GM18498 (cell line): Measurements from ENCODE around the gene ZNHIT1.
A peak's percentile ranks its signal among the peaks of the same experiment; 100 is the strongest.
"Not testable (repeated sequence)": the region's sequence is repeated elsewhere in the genome, so short reads cannot be mapped to it uniquely, and the experiment has no call there.

Experiments used
- ATAC-seq: cut with Tn5 transposase; IDR thresholded peaks from one replicate; pipeline ENCODE4 v1.9.1; 2021; ENCODE audit warnings: mild to moderate bottlenecking, moderate library complexity; ENCODE audit not compliant: unreplicated experiment

Gene ZNHIT1

DNA sequence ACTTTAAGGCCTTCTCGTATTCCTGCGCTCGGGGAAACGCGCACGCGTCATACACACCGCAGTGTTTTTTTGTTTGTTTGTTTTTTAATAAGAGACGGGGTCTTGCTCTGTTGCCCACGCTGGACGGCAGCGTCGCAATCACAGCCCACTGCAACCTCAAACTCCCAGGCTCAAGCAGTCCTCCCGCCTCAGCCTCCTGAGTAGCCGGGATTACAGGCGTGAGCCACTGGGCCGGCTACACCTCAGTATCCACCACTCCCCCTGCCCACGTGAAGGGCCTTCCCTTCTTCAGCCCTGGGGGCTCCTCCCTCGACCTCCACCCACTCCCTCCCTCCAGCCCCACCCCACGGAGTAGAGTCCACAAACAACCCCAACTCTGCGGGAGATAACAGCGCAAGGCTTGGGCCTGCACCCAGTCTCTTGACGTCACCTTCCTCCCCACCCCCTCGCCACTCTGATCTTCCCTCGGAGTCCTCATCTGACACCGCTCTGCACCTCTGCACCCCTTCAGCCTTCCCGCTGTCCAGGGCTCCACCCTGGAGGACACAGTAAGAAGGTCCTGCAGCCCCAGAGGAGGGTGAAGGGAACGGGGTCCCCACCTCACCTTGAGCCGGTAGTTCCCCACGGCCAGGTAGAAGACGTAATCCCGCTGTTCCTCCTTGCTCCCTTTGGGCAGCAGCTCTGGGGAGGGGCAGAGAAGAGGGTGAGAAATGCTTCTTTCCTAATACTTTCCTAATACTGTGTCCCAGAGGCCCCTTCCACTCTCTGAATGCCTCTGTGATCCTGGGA, 22.5 kb downstream of the ZNHIT1 start:
- no peak for ATAC-seq

DNA sequence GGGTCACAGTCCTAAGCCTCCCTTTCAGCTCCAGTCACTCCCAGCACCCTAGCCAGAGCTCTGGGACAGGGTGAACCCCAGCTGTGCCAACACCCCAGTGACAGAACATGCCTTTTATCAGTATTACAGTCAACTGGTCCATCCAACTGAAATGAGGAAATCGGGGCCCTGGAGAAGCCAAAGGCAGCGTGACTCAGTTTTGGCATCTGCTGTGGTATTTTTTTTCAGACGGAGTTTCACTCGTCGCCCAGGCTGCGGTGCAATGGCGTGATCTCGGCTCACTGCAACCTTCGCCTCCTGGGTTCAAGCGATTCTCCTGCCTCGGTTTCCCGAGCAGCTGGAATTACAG, 23.0 kb downstream of the ZNHIT1 start:
- ATAC-seq: no peak

DNA sequence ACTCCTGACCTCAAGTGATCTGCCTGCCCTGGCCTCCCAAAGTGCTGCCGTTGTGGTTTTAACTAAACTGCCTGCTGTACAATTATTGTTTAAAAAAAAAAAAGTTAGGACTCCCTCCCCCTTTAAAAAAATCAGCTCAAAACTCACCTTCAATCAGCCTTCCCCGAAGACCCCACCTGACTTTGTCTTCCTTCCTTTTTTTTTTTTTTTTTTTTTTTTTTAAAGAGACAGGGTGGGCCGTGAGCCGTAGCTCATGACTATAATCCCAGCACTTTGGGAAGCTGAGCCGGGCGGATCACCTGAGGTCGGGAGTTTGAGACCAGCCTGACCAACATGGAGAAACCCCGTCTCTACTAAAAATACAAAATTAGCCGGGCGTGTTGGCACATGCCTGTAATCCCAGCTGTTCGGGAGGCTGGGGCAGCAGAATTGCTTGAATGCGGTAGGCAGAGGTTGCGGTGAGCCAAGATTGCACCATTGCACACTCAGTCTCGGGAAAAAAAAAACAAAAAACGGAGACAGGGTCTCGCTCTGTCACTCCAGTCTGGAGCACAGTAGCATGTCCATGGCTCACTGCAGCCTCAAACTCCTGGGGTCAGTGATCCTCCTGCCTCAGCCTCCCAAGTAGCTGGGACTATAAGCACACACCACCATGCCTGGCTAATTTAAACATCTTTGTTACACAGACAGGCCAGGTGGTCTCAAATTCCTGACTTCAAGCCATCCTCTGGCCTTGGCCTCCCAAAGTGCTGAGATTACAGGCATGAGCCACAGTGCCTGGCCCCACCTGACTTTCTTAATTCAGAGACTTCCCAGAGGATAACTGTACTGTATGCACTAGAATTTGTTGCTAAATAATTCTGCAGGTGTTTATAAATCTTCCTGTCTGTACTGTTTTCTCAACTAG, 23.7 kb downstream of the ZNHIT1 start:
- ATAC-seq: no peak

DNA sequence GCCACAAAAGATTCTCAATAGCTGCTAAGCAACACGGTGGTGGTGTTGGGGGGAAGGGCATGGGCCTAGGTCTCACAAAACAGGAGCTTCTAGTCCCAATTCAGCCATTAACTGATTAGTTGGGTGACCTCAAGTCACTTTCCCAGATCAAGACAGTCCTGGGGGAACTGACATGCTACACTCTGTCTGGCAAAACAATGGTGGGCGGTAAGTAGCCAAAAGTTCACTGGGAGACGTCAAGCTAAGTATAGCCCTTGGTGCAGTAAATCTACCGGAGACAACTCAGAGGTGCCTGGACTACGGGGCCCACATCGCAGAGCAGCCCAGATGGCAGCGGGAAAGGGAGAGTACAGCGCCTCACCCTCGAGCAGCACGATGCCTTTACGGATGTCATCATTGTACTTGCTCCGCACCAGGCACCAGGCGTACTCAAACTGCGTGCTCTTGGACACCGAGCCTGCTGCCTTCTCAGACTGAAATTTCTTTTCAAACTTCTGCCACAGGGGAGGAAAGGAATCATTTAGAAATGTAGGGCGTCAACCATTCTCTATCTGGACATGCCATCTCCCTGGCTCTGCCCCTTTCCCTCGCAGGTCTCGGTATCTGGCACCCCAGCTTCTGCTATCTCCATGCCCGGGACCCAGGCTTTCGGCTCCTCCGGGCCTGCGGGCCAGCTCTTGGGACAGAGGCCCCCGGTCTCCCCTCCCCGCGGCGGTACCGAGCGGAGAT, 25.8 kb downstream of the ZNHIT1 start:
- no peak for ATAC-seq

DNA sequence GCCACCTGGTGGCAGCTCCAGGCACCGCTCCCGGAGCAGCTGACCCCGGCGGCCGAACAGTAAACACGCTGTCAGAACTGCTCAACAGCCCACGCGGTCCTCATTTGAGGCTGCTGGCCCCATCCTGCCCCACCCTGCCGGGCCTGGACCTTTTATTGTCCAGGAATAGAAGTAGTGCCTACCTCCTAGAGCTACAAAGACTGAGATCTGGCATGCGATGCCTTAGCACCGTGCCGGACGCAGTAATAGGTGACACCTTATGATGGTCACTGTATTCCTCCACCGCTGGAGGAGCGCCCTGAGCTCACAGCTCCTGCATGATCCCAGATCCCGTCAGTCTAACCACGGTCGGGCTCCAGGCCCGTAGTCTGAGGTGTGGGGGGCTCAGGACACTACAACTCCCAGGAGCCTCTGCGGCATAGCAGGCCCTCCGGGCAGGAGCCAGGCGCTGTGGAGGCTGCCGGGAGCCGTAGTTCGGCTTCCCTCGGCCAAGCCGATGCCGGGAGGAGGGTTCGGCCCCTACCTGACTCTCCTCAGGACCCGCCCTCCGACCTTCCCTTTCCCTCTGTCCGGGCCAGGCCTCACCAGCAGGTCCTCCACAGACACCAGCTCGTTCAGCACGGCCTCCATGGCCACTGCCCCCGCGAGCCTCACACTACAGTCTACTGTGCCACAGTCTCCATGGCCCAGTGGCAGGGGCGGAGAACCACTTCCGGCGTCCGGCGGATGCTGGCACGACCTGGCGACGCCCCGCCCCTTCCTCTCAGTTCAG, 26.6 kb downstream of the ZNHIT1 start, which contains the start of gene FIS1:
Gene FIS1, minus strand, starts transcription at position 707 of the 772 bp plus-strand sequence. Its CDS starts 77 bp downstream, at position 630.
- ATAC-seq: peak; percentile 92

DNA sequence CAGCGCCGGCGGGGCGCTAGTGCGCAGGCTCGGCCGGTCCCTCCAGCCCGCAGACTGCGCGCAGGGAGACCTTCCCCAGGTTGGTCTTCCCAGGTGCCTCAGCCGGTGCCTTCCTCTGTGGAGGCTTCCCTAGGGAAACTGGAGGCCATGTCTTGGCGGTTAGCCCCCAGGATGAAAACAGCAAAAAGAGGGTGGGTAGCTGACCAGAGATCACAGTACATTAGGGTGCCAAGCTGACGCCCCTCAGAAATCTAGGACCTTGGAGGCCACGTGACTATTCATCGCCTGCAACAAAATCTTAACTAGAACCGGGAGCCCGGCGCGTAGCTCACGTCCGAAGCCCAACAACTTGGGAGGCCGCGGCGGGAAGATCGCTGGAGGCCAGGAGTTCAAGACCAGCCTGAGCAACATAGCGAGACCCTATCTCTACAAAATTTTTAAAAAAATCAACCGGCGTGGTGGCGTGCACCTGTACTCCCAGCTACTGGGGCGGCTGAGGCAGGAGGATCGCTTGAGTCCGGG, 27.2 kb downstream of the ZNHIT1 start:
- no peak for ATAC-seq

DNA sequence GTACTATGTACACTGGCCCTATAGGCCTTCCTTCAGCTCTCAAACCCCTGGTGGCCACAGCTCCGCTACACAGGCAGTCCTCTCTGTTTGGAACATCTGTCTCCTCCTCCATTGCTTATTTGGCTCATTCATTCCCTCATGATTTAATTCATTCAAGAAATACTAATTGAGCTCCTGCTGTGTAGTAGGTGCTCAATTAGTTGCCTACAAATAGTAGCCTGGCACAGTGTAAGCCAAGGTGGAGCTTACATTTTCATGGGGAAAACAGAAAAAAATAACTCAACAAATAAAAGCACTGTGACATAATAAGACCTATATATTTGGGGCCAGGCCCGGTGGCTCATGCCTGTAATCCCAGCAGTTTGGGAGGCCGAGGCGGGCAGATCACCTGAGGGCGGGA, 30.3 kb downstream of the ZNHIT1 start:
- ATAC-seq: no peak

DNA sequence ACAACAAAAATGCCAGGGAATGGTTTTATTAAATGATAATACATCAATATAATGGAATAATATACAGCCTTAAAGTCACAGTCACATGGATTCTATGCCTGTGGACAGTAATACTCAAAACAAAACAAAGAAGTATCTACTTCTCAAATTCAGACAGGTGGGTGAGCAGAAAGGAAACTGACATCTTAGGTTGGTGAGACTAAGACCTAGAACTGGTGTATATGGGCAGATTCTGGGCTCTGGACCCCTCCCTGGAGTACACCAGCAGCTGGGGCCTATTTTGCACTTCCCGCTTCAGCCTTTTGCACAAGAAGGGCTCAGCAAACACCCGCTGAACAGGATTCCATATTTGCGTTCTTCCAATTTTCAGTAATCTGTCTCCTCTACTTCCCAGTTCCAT, 32.4 kb downstream of the ZNHIT1 start:
- ATAC-seq: no peak

DNA sequence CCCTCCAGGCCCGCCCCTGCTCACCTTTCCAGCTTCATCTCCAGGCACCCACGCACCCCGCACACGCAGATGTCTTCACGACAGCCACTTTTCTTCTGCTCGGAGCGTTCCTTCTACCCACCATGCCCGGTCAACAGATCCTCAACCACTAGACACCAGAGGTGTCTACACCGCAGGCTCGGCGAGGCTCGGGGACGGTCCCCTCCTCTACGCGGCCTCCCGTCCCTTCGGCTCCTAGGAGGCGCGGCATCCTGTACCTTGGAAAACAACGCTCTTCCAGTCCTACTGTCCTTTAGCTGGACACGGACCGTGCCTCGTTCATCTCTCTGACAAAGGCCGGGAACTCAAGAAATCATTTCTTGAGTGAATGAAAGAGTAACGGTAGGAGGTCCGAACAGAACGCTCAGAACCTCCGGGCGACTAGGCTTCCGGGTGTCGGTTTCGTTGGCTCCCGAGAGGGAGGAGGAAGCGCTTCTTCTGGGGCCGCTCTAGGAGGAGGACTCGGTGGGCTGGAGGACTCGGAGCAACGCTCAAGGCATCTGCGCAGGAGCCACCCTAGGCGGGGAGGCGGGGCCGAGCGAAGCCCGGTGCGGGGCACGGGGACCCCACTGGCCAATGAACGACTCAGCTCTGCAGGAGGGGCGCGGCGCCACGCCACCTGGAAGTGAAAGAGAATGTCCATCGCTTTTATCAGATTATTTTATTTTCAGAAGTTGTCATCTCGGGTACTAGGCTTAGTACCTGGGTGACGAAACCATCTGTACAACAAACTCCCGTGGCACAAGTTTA, 34.1 kb downstream of the ZNHIT1 start:
- peak; percentile 97 for ATAC-seq

DNA sequence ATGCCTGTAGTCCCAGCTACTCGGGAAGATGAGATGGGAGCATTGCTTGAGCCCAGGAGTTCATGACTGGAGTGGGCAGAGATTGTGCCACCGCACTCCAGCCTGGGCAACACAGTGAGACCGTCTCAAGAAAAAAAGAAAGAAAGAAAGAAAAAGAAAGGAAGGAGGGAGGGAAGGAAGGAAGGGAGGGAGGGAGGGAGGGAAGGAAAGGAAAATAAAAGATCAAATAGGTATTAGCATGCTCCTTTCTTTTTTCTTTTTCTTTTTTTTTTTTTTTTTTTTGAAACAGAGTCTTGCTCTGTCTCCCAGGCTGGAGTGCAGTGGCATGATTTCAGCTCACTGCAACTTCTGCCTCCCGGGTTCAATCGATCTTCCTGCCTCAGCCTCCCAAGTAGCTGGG, 35.2 kb downstream of the ZNHIT1 start:
- not testable (repeated sequence) for ATAC-seq

DNA sequence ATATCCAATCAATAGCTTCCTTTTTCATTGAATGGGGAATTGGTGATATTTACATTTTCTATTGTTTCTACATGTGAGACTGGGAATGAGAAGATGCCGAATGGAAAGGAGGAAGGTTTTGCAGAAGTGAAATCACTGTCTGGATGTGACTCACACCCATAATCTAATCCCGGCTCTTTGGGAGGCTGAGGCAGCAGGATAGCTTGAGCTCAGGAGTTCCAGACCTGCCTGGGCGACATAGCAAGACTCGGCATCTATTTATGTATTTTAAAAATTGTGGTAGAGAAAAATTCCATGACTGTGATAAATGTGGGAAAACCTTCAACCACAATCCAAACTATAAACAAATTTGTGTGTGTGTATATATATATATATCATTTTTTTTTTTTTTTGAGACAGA, 37.8 kb downstream of the ZNHIT1 start:
- no peak for ATAC-seq

DNA sequence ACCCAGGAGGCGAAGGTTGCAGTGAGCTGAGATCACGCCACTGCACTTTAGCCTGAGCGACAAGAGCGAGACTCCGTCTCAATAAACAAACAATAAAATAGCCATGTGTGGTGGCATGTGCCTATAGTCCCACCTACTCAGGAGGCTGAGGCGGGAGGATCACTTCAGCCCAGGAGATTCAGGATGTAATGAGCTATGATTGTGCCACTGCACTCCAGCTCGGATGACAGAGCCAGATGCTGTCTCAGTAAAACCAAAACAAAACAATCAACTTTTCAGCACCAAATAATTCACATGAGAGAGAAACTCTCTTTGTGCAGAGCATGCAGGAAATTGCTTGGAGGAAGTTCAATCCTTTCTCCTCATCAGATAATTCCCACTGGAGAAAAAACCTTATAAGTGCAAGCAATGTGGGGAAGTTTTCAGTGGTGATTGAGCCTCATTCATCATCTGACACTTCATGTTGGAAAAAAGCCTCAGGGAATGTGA, 40.3 kb downstream of the ZNHIT1 start:
- ATAC-seq: no peak

DNA sequence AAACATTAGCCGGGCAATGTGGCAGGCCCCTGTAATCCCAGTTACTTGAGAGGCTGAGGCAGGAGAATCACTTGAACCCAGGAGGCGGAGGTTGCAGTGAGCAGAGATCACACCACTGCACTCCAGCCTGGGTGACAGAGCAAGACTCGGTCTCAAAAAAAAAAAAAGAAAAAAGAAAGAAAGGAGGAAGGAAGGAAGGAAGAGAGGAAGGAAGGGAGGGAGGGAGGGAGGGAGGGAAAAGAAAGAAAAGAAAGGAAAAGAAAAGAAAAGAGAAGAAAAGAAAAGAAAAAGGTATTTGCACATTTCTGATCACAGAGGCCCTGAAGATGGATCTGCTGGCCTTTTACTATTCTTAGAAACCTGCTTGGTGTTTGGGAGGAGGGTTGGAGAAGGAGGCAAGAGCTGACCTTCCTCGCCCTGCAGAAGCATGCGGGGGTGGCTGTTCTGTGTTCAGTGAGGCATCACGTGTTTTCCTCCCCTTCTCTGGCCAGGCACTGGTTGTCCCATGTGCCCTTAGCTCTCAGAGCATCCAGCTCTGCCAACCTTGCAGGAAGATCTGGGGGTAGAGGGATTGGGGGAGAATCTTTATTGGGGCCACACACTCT, 46.2 kb downstream of the ZNHIT1 start:
- ATAC-seq: not testable (repeated sequence)

DNA sequence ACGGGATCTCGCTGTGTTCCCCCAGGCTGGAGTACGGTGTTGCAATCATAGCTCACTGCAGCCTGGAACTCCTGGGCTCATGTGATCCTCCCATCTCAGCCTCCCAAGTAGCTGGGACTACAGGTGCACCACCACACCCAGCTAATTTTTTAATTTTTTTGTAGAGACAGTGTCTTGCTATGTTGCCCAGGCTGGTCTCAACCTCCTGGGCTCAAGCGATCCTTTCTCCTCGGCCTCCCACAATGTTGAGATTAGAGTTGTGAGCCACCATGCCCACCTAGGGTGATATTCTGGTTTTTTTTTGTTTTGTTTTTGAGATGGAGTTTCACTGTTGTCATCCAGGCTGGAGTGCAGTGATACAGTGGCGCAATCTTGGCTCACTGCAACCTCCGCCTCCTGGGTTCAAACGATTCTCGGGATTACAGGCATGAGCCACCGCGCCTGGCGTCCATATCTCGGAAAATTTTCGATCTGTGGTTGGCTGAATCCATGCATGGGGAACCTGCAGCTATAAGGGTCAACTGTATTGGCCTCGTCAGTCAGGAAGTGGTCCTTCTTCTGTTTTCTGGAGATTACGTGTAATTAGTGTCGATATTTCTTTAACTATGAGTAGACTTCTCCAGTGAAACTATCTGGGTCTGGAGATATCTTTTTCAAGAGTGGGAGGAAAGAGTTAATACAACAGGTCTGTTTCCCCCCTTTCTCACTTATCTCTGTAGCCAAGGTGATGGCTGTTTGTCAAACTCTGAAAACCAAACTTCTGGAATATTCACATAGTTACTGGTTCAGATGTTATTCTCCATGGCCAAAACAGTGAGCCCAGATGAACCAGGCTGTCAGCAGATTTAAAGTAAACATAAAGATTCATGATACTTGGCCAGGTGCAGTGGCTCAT, 47.9 kb downstream of the ZNHIT1 start:
- ATAC-seq: no peak

DNA sequence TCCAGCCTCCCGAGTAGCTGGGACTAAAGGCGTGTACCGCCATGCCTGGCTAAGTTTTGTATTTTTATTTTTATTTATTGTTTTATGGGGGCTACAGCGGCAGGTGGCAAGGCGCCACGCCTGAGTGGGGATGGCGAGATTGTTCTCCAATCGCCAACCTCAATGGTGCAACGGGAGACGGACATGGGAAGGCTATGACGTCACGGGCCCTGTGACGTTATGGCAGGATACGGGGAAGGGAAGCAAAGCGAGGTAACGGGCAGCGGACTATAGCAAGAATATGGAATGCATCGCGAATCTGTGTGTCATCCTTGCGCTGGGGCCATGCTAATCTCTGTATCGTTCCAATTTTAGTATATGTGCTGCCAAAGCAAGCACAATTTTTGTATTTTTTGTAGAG, 51.7 kb downstream of the ZNHIT1 start:
- no peak for ATAC-seq

DNA sequence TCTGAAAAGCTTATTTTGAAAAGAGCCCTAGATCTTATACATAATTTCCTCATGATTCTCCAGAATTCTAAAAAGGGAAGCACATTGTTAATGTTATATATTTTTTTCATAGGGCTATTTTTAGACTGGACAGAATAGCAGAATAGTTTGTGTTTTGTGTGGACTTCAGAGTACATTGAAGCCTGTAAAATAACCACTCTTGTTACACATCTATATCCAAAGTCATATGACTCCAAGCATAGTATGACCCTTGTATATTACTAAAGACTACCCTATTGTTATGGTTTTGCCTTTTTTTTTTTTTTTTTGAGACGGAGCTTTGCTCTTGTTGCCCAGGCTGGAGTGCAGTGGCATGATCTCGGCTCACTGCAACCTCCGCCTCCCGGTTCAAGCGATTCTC, 53.1 kb downstream of the ZNHIT1 start:
- no peak for ATAC-seq

DNA sequence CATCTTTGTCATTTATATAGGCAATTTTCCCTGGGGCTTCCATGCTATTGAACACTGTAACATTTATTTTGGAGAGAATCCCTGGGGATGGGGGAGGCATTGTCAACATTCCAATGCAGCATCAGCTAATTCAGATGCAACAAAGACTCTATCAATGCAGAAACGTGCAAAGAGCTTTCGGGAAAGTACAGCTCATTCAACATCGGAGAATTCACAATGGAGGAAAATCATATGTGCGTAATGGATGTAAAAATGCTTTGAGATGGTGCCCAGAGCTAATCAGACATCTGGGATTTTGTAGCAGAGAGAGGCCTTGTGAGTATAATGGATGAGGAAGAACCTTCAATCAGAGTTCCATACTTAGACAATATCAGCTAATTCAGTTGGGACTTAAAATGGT, 55.2 kb downstream of the ZNHIT1 start:
- no peak for ATAC-seq
